Measurements from ENCODE around the gene IFNW1.
"Not testable (repeated sequence)": the region's sequence is repeated elsewhere in the genome, so short reads cannot be mapped to it uniquely, and the experiment has no call there.

IFNW1 gene

DNA sequence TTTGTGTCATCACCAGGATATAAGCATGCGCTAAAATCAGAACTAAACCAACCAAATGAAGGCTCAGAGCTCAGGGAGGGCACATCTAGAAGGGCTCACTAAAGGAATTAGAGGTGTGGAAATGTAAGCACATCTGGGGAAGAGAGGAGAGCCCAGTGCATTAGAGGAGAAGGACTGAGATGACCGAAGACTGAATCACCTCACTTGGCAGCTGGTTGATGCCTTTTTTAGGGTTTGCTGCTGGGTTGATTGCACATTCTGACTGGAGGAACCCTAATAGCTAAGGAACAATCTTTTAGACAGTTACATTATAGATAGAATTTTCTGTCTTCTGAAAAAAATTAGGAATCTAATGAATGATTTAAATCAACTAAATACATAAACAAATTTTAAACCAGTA, 33.0 kb upstream of the IFNW1 start:
- Histone ChIP-seq H3K4me1 (ENCODE audit: insufficient read depth, low read length, severe bottlenecking) (no peaks in the 10 kb centered on the region), H3K27ac (ENCODE audit: low read depth, low read length, poor library complexity, severe bottlenecking) (no peak overlapping the region), H3K9ac (ENCODE audit: low read length) (no peak overlapping the region), H4K20me1 (ENCODE audit: insufficient read depth, low read length) (no peaks in the 10 kb centered on the region), H2AFZ (ENCODE audit: low read length) (no peak overlapping the region), H3K79me2 (ENCODE audit: insufficient read depth, low read length) (no peaks in the 10 kb centered on the region), H3K27me3 (ENCODE audit: insufficient read depth, low read length) (no peaks in the 10 kb centered on the region), H3K4me2 (ENCODE audit: low read length) (no peak overlapping the region), H3K9me3 (ENCODE audit: low read length) (no peaks in the 10 kb centered on the region), H3K9me2 (ENCODE audit: low read depth, low read length) (no peaks in the 10 kb centered on the region), H3F3A (ENCODE audit: insufficient read depth, low read length) (no peaks in the 10 kb centered on the region), H3K36me3 (ENCODE audit: insufficient read depth, low read length) (no peaks in the 10 kb centered on the region), H3K4me3 (ENCODE audit: low read depth, low read length, poor library complexity, severe bottlenecking) (no peak overlapping the region)
- no peak for TF ChIP-seq EZH2 (IDR thresholded peaks at IDR 0.05; ENCODE audit: borderline replicate concordance, low read length)
- TF ChIP-seq, protein P1, sequence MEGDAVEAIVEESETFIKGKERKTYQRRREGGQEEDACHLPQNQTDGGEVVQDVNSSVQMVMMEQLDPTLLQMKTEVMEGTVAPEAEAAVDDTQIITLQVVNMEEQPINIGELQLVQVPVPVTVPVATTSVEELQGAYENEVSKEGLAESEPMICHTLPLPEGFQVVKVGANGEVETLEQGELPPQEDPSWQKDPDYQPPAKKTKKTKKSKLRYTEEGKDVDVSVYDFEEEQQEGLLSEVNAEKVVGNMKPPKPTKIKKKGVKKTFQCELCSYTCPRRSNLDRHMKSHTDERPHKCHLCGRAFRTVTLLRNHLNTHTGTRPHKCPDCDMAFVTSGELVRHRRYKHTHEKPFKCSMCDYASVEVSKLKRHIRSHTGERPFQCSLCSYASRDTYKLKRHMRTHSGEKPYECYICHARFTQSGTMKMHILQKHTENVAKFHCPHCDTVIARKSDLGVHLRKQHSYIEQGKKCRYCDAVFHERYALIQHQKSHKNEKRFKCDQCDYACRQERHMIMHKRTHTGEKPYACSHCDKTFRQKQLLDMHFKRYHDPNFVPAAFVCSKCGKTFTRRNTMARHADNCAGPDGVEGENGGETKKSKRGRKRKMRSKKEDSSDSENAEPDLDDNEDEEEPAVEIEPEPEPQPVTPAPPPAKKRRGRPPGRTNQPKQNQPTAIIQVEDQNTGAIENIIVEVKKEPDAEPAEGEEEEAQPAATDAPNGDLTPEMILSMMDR (IDR thresholded peaks at IDR 0.05; ENCODE audit: low read length) = no peak

- Histone ChIP-seq H3K4me3 (ENCODE audit: low read depth, low read length, poor library complexity, severe bottlenecking) (no peak overlapping the region), H3K79me2 (ENCODE audit: insufficient read depth, low read length) (no peaks in the 10 kb centered on the region), H3K4me2 (ENCODE audit: low read length) (no peak overlapping the region), H3K9me2 (ENCODE audit: low read depth, low read length) (no peaks in the 10 kb centered on the region), H3K9me3 (ENCODE audit: low read length) (no peaks in the 10 kb centered on the region), H3K27me3 (ENCODE audit: insufficient read depth, low read length) (no peaks in the 10 kb centered on the region), H3K27ac (ENCODE audit: low read depth, low read length, poor library complexity, severe bottlenecking) (no peak overlapping the region), H3K4me1 (ENCODE audit: insufficient read depth, low read length, severe bottlenecking) (no peaks in the 10 kb centered on the region), H3F3A (ENCODE audit: insufficient read depth, low read length) (no peaks in the 10 kb centered on the region), H3K36me3 (ENCODE audit: insufficient read depth, low read length) (no peaks in the 10 kb centered on the region), H4K20me1 (ENCODE audit: insufficient read depth, low read length) (no peaks in the 10 kb centered on the region), H2AFZ (ENCODE audit: low read length) (no peak overlapping the region), H3K9ac (ENCODE audit: low read length) (no peak overlapping the region)
- TF ChIP-seq, protein P1 (IDR thresholded peaks at IDR 0.05; ENCODE audit: low read length) = no peak
- TF ChIP-seq EZH2 (IDR thresholded peaks at IDR 0.05; ENCODE audit: borderline replicate concordance, low read length) = no peak
These were observed 30.5 kb upstream of the IFNW1 start for GRCh38 chr9:21172156-21172555.

DNA sequence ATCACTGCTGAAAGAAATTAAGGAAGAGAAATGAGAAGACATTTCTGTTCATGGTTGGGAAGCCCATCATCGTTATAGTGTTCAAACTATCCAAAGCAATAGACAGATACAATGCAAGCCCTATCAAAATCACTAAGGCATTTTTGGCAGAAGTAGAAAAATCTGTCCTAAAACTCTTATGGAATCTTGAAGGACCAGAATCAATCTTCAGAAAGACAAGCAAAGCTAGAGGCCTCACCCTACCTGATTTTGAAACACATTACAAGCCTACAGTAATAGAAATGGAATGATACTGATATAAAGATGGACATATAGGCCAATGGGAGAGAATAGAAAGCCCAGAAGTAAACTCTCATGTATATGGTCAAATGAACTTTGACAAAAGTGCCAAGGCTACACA, 29.7 kb upstream of the IFNW1 start:
- Histone ChIP-seq H3K79me2 (ENCODE audit: insufficient read depth, low read length) (no peaks in the 10 kb centered on the region), H3K9me2 (ENCODE audit: low read depth, low read length) (no peaks in the 10 kb centered on the region), H3K4me1 (ENCODE audit: insufficient read depth, low read length, severe bottlenecking) (no peaks in the 10 kb centered on the region), H3K4me3 (ENCODE audit: low read depth, low read length, poor library complexity, severe bottlenecking) (no peak overlapping the region), H3K9me3 (ENCODE audit: low read length) (no peaks in the 10 kb centered on the region), H3F3A (ENCODE audit: insufficient read depth, low read length) (no peaks in the 10 kb centered on the region), H2AFZ (ENCODE audit: low read length) (no peak overlapping the region), H3K36me3 (ENCODE audit: insufficient read depth, low read length) (no peaks in the 10 kb centered on the region), H4K20me1 (ENCODE audit: insufficient read depth, low read length) (no peaks in the 10 kb centered on the region), H3K27me3 (ENCODE audit: insufficient read depth, low read length) (no peaks in the 10 kb centered on the region), H3K9ac (ENCODE audit: low read length) (no peak overlapping the region), H3K4me2 (ENCODE audit: low read length) (no peak overlapping the region), H3K27ac (ENCODE audit: low read depth, low read length, poor library complexity, severe bottlenecking) (no peak overlapping the region)
- no peak for TF ChIP-seq EZH2 (IDR thresholded peaks at IDR 0.05; ENCODE audit: borderline replicate concordance, low read length)
- TF ChIP-seq, protein P1 (IDR thresholded peaks at IDR 0.05; ENCODE audit: low read length) = no peak

- not testable (repeated sequence) for H3K9me2 ChIP-seq (ENCODE audit: low read depth, low read length); H3K9ac ChIP-seq (ENCODE audit: low read length); H3F3A ChIP-seq (ENCODE audit: insufficient read depth, low read length); H3K4me1 ChIP-seq (ENCODE audit: insufficient read depth, low read length, severe bottlenecking); H2AFZ ChIP-seq (ENCODE audit: low read length); H3K79me2 ChIP-seq (ENCODE audit: insufficient read depth, low read length); H3K27ac ChIP-seq (ENCODE audit: low read depth, low read length, poor library complexity, severe bottlenecking); H3K27me3 ChIP-seq (ENCODE audit: insufficient read depth, low read length); H3K4me2 ChIP-seq (ENCODE audit: low read length); H3K36me3 ChIP-seq (ENCODE audit: insufficient read depth, low read length); H3K4me3 ChIP-seq (ENCODE audit: low read depth, low read length, poor library complexity, severe bottlenecking); H3K9me3 ChIP-seq (ENCODE audit: low read length); H4K20me1 ChIP-seq (ENCODE audit: insufficient read depth, low read length)
These were observed 24.9 kb upstream of the IFNW1 start, which contains the start of gene IFNA21 for GRCh38 chr9:21166560-21166959. IFNA21 (minus strand) TSS chr9:21166660; CDS start chr9:21166612, 48 bp downstream.

All from OCI-LY1 (cell line).